ENCODE measurements around the gene DACT2.
"Not testable (repeated sequence)": the region's sequence is repeated elsewhere in the genome, so short reads cannot be mapped to it uniquely, and the experiment has no call there.

DACT2 gene

GRCh38 chr6:168326294-168327261, 7.0 kb upstream of the DACT2 start:
- DNase-seq (ENCODE audit: low read depth in 2 of 2) = no peak

- no peak for DNase-seq (ENCODE audit: low read depth in 2 of 2)
These were observed 3.4 kb upstream of the DACT2 start for GRCh38 chr6:168322966-168323365.

- no peak for DNase-seq (ENCODE audit: low read depth in 2 of 2)
These were observed 1.1 kb upstream of the DACT2 start for GRCh38 chr6:168320634-168321033.

- DNase-seq (ENCODE audit: low read depth in 2 of 2) = no peak
These were observed 848 bp downstream of the DACT2 start for GRCh38 chr6:168318579-168319278.

GRCh38 chr6:168318090-168318489, 1.5 kb downstream of the DACT2 start:
- DNase-seq (ENCODE audit: low read depth in 2 of 2) = no peak

GRCh38 chr6:168315596-168315995, 4.0 kb downstream of the DACT2 start:
- DNase-seq (ENCODE audit: low read depth in 2 of 2) = no peak

- no peak for DNase-seq (ENCODE audit: low read depth in 2 of 2)
These were observed 4.6 kb downstream of the DACT2 start for GRCh38 chr6:168314948-168315347.

- no peak for DNase-seq (ENCODE audit: low read depth in 2 of 2)
These were observed 5.6 kb downstream of the DACT2 start for GRCh38 chr6:168314021-168314420.

GRCh38 chr6:168313431-168314011, 6.1 kb downstream of the DACT2 start:
- no peak for DNase-seq (ENCODE audit: low read depth in 2 of 2)

- not testable (repeated sequence) for DNase-seq (ENCODE audit: low read depth in 2 of 2)
These were observed 7.5 kb downstream of the DACT2 start for GRCh38 chr6:168312125-168312507.

GRCh38 chr6:168311410-168312124, 8.0 kb downstream of the DACT2 start:
- no peak for DNase-seq (ENCODE audit: low read depth in 2 of 2)

GRCh38 chr6:168310945-168311344, 8.6 kb downstream of the DACT2 start:
- no peak for DNase-seq (ENCODE audit: low read depth in 2 of 2)

- DNase-seq (ENCODE audit: low read depth in 2 of 2) = no peak
These were observed 9.2 kb downstream of the DACT2 start for GRCh38 chr6:168310403-168310802.

GRCh38 chr6:168309997-168310396, 9.6 kb downstream of the DACT2 start:
- DNase-seq (ENCODE audit: low read depth in 2 of 2) = no peak

- no peak for DNase-seq (ENCODE audit: low read depth in 2 of 2)
These were observed 10.4 kb downstream of the DACT2 start for GRCh38 chr6:168309183-168309582.

GRCh38 chr6:168308390-168309144, 11.0 kb downstream of the DACT2 start:
- no peak for DNase-seq (ENCODE audit: low read depth in 2 of 2)

- no peak for DNase-seq (ENCODE audit: low read depth in 2 of 2)
These were observed 11.9 kb downstream of the DACT2 start for GRCh38 chr6:168307695-168308021.

GRCh38 chr6:168307015-168307694, 12.4 kb downstream of the DACT2 start:
- no peak for DNase-seq (ENCODE audit: low read depth in 2 of 2)

GRCh38 chr6:168305863-168306262, 13.7 kb downstream of the DACT2 start:
- DNase-seq (ENCODE audit: low read depth in 2 of 2) = no peak

GRCh38 chr6:168305096-168305749, 14.4 kb downstream of the DACT2 start:
- no peak for DNase-seq (ENCODE audit: low read depth in 2 of 2)

GRCh38 chr6:168304752-168305015, 14.9 kb downstream of the DACT2 start:
- DNase-seq (ENCODE audit: low read depth in 2 of 2) = no peak
